GM19372 (cell line): ENCODE measurements around the gene RTTN.
"Not testable (repeated sequence)": the region's sequence is repeated elsewhere in the genome, so short reads cannot be mapped to it uniquely, and the experiment has no call there.

Experiments used
- ATAC-seq: cut with Tn5 transposase; IDR thresholded peaks from one replicate; pipeline ENCODE4 v1.9.1; 2021; ENCODE audit warnings: mild to moderate bottlenecking, low read depth, moderate library complexity; ENCODE audit not compliant: unreplicated experiment

RTTN gene, protein sequence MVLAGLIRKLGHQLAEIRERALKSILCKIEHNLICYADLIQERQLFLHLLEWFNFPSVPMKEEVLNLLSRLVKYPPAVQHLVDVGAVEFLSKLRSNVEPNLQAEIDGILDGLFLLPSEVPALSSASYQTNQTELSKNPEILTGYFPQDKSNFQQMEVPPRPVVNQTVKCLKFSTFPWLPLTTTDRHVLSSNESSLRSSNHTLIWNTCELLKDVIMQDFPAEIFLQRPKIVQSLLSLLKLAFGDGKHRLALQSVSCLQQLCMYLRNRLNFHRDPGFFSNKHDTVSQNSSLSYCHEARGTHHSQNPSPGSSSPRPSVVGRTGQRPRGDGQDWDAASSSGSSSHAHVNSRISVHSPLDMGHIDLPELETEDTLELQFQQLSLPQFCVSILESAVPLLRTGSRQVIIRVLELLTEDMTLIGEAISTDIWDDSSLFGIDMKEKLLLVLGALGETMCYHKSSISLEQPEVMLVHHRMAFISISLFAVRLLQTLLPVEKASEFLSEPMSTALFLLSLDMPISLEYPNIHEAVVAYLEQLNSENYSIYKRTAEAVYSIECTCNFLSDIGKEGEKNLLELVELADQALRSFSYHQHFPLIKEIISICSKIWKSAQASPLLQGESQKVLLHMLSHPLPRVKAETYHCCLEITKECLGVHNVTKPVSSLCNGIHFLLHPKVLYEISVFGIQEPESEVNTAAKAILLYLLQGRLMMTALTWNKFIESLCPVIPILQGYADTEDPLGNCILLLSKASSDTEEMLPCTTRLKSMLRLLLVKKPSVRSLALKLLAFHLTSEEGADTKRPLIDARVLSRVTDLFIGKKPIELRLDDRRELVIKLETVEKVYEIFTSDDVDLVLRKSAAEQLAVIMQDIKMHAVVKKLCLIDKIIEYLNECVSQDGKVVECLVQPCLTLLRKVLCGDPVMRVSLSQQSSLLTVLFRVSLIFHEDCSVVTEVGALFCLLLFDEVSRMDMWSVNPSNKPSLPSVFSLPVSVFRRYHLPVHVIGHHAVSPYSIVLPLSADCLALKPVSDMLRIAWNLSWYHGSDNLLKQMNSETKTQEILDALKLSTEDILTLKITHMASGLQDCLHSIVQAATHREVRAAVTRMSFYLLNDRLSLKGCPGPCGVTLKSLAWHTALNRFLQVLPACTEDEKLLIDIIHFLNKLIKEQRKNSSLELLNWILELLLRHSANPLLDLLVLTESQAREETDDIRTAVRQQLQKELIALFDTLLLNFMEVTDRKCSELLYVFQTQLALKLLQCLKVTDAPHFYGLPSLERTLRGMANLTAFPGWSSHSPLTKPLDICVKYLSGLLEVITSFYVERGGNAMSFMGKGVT (N-terminal part only)

DNA sequence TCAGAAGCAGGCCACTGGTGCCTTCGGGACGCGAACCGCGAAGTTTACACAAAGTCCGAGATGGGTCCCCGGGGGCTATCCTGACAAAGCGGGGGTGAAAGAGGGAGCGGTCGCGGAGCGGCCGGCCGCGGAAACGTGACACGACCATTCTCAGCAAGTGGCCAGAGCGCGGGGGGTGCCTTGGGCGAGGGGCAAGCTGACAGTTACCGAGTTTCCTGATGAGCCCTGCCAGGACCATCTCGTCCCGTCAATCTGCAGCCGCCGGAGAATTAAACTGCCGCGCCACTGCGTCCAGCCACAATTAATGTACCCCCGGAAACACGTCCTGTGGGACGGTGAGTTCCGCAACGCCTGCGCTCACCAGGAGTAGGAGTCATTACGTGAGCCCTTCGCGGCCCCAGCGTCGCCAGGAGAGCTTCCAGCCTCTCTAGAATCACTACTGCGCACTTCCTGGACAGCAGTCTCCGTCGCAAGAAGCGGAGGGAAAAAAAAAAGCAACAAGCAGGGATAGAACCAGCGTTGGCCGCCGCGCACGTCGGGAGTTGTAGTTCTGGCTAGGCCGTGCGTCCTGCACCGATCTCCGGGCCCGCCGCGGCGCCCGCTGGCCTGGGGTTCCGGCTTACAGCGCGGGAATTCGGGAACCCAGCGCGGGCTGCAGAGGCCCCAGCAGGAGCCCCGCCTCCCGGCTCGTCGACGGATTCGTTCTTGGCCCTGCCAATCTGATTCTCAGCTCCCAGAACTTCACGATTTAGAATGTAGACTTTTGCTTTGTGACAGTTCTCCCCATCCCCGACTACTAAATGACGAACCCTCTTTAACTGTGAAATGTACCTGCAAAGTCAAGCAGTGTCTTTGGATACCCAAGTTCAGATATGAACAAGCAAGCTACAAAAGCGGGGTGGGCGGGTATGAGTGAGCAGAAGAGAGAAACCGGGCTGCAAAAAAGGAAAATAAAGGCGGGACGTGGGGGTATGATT, at the start of gene RTTN:
Gene RTTN, minus strand, starts transcription at position 267 of the 977 bp plus-strand sequence. Its CDS starts 29 bp downstream, at position 238.
- ATAC-seq = peak; percentile 94

DNA sequence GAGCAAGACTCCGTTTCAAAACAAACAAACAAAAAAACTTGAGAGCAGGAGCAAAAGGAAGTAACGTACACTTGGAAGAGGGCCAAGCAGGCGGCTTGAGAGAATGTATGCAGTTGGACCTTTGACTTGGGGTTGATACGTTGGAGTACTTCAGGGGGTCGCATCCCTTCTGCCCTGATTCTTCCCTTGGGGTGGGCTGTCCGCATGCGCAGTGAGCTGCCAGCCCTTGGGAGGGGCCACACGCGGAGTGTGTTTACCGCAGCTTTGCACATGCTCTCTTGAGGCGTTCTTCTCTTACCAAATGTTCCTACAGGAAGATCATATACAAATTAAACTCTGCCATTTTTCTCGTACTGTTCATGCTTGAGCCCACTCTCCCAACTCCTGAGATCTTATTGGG, 45.3 kb upstream of the RTTN start:
- no peak for ATAC-seq

DNA sequence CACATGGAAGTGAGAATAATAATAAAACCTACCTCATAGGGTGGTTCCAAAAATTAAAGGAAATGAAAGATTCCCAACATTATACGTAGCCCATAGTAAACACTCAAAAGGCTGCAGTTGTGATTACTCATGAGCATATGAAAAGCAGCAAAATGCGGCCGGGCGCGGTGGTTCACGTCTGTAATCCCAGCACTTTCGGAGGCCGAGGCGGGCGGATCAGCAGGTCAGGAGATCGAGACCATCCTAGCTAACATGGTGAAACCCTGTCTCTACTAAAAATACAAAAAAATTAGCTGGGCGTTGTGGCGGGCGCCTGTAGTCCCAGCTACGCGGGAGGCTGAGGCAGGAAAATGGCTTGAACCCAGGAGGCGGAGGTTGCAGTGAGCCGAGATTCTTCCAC, 44.4 kb upstream of the RTTN start:
- ATAC-seq = not testable (repeated sequence)

DNA sequence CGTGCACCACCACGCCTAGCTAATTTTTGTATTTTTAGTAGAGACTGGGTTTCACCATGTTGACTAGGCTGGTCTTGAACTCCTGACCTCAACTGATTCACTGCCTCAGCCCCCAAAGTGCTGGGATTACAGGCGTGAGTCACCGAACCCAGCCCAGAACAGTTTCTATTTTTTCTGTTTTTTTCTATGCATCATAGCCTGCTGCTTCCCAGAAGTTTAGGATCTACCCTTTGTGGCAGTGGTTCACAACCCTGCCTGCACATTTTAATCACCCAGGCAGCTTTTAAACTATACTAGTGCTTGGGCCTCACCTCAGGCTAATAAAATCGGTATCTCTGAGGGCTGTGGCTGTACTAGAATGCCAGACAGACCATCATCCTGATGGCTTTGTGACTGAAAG, 43.6 kb upstream of the RTTN start:
- ATAC-seq = no peak

DNA sequence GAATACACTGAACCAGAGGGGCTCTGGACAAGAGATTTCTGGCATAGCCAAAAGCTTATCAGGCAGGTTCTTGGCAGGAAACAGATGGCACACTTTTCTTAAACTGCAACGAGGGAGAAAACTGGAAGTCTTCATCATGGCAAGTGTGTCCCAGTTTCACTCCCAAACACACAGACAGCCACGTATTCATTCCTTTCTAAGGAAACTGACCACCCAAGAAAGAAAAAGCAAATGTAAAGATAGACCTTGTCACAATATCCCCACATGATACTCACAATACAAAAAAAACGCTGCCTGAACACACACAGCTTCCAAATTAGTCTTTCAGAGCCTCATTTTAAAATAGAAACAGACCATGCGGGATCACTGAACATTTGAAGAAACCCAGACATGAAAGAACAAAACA, 40.6 kb upstream of the RTTN start:
- ATAC-seq = no peak

DNA sequence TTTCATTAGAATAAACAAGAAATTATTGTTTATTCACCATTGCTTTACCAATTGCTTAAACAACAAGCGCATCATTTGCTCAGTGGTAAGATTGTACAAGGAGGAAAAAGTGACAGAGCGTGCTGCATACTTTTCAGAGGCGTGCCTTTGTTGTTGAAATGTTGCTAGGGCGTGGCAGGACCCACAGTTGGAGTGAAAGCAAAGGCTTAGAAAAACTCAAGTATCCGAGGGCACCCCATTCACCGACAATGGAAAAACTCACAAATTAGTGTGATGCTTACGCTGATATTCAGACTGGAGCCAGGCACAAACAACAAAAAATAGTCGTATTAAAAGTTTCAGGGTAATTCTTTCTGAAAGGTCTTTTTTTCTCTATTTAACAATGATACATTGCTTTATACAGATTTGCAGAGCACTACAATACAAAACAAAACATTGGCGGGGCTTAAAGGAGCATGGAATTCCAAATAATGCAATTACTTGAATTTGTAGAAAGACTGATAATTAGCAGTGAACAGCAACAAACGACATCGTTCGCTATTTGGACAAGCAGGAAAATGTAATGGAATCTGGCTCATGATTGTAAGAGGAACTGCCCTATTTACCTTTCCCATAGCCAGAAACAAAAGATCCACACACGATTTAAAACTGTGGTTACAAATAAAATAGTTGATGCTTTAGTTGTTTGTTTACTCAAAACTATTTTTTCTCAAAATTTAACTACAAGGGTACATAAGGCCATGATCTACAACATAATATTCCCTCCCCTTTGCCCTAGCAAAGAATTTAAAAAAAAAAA, 37.8 kb upstream of the RTTN start:
- no peak for ATAC-seq

DNA sequence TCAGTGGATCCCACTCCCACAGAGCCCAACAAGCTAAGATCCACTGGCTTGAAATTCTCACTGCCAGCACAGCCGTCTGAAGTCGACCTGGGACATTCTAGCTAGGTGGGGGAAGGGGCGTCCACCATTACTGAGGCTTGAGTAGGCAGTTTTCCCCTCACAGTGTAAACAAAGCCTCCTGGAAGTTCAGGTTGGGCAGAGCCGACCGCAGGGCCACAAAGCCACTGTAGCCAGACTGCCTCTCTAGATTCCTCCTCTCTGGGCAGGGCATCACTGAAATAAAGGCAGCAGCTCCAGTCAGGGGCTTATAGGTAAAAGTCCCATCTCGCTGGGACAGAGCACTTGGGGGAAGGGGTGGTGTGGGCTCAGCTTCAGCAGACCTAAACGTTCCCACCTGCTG, 31.4 kb upstream of the RTTN start:
- not testable (repeated sequence) for ATAC-seq

DNA sequence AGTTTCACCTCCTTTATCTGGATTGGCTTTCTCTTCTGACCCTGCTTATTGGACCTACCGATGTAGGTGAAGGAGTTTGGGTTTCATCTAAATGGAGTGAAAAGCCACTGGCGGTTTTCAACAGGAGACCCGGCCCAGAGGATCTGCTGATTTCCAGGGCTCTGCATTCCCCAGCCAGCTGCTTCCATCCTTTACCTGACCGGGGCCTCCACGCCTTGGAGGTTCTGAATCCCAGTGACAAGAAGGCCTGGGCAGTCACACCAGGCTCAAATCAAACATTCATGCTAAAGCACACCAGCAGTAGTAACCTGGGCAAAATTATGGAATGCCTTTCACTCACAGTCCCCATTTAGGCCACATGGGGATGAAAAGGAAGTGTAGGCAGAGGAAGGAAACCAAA, 30.0 kb upstream of the RTTN start:
- no peak for ATAC-seq

DNA sequence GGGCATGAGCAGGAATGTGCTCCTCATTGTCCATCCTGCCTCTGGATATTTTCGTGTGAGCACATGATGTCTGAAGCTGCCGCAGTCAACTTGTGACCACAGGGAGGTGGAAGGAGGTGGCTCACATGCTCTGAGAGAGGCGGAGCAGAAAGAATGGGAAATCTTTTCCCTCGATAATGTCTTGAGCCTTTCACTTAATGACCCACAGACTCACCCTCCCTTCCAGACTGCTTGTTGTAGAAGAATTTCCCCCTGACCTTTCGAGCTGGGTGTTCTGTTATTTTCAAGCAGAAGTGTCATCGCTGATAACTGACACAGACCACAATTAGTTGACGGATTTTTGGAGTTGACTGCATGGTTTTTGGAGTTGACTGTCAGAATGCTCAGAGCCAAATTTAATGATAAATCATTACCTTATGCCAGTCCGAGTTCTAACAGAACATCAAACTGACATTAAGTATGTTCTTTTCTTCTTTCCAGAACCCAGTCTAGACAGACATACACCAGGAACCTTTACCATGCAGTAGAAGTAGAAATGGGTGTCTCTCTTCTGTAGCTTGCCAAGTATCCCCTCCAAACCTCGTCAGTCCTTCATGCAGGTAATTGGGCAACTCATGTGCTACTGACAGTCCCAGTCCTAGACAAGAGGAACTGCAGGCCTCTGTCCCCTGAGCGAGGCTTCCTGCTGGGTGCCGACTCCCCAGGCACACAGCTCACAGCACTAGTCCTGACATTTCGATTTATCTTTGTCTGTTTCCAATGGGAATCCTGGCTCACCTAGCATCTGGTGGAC, 29.4 kb upstream of the RTTN start:
- ATAC-seq = no peak

DNA sequence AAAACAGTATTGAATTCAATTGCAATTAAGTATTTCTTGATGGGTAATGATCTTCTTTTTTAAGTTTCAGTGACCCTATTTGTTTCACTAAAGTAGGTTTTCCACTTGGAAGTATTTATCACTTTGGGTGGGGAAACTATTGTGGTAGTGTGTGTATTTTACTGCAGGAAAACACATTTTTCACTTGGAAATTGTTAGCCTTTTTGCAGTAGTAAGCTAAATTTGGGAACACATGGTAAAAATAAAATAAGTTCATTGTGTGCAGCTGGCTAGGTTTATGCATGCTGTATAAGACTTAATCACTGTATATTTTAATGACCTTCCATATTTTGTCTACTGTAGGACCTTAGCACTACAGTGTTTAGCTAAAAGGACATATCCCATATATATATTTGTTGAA, 28.5 kb upstream of the RTTN start:
- ATAC-seq = no peak

DNA sequence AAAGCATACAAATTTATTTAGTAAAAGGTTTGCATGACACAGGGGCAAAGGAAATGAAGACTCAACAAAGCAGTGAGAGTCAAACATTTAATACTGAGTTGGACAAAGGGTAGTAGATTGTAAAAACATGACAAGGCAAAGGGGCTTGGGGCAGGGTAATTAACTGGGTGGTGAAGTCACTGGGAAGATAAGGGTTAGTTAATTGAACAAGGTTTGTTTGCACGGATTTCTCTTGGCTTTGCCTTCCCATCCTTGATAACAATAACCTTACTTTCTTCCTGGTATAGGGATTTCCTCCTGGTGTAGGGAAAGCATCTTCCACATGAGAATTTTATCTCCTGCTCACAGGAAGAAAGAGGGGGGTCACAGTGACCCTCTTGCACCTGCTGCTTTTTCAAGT, 26.8 kb upstream of the RTTN start:
- no peak for ATAC-seq

DNA sequence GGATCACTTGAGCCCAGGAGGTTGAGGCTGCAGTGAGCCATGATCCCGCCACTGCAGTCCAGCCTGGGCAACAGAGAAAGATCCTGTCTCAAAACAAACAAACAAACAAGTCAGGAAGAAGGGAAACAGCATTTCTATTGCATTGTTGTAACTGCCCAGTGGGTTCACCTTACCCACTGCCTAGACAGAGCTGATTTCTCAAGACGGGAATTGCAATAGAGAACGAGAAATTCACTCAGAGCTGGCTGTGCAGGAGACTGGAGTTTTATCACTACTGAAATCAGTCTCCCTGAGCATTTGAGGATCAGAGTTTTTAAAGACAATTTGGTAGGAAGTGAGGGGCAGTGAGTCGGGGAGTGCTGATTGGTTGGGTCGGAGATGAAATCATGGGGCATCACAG, 24.2 kb upstream of the RTTN start:
- ATAC-seq = no peak

DNA sequence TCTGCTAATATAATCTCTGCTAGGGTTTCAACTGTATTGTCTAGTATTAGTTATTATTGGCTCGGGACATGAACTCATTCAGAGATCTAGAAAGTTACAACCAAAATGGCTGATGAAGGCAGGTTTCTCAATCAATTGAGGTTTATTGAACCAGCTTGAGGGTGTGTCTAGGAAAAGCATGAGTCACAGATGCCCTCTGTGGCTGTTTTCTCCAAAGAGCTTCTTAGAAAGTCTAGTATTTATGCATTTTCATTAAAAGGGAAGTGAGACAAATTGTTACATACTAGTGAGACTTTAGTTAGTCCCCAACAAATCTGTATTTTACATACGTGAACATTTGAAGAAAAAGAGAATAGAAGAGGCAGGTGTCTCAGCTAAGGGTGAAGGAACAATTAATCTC, 23.0 kb upstream of the RTTN start:
- ATAC-seq = no peak

DNA sequence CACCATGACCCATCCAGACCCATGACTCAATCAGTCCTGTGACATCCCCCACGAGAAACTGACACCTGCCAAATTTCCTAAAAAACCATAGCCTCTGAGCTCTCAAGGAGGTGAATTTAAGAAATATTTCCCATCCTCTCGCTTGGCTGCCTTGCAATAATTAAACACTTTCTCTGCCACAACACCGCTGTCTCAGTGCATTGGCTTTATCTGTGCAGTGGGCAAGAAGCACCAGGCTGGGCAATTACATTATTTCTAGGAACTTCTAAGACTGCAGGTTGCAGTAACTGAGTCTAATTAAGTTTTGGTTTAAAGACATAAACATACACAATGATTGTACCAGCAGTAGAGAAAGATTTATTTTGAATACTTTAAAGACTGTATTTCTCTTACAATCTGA, 22.0 kb upstream of the RTTN start:
- no peak for ATAC-seq

DNA sequence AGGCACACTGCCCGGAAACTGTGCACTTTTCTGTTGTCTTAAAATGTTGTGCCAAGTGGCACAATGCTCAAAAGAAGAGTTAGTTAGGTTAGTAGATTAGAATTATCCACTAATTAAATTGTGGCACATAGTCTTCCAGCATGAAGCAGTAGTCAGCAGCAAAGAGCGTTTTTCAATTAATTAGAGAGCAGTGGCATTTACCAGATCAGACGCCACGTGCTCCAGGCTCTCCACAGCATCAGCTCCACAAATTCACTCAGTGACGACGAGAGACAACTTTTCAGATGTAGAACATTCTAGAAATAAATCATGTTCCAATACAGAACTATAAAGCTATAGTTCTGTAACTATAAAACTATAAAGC, 16.4 kb upstream of the RTTN start:
- no peak for ATAC-seq

DNA sequence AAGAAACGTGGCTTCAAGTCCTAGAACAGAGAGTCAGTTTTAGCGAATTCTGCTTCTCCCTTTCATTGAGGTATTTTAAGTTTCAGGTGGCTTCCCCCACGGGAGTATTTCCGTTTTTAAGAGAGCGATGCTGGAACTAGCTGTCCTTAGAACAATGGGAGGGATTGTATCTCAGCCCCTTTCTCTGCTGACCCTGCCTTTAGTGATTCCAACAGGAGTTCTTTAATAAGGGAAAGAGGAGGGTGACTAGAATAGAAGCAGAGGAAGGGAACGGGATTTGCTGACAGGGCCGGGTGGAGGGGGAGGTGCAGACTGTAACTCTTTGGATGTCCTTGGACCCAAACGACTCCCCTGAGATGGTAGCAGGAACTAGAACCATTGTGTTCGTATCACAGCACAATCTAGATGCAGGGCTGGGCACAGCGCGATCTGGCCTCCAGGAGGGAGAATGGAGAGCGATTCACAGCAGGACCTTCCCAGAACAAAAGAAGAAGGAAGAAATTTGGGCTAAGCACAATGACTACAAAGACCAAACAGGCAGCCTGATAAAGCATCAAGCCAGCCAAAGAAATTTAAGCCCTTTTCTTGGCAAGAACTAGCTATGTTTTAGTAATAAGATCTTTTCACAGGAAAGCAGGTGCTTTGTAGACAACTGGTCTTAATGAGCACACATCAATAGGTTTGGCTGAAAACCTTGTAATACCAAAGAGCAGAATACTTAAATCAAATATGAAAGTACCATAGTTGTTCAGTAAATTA, 15.8 kb upstream of the RTTN start:
- no peak for ATAC-seq

DNA sequence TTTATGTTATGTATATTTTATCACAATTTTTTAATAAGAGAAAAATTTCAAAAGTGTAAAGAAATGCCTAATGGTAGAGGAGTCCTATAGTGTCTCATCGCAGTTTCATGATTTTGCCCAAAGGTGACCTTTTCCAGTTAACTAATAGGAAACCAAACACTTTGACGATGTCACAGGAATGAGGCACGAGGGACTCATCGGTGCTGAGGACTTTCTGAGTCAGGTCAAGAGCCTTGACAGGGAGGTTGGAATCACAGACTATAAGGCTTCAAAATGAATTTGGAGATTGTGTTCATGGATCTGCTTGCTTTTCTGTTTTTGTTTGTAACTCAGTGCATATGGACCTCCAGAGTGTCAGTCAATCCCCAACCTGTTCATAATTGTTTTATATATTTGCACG, 15.1 kb upstream of the RTTN start:
- no peak for ATAC-seq
